OCI-M2 (cell line): ENCODE results near the gene ACYP2.
"Not testable (repeated sequence)": the region's sequence is repeated elsewhere in the genome, so short reads cannot be mapped to it uniquely, and the experiment has no call there.

Experiments used
- DNase-seq: peaks from one replicate; lab custom pipeline; 2025; ENCODE audit not compliant: unreplicated experiment; lab: John Stamatoyannopoulos, UW

ACYP2 gene

GRCh38 chr2:54313147-54313546, 197.7 kb downstream of the ACYP2 start:
- DNase-seq, result no peak

- DNase-seq, result no peak
These were observed 202.6 kb downstream of the ACYP2 start for GRCh38 chr2:54317973-54318372.

- DNase-seq, result no peak
These were observed 203.4 kb downstream of the ACYP2 start for GRCh38 chr2:54318821-54319220.

- no peak for DNase-seq
These were observed 205.6 kb downstream of the ACYP2 start for GRCh38 chr2:54321047-54321446.

- not testable (repeated sequence) for DNase-seq
These were observed 209.1 kb downstream of the ACYP2 start for GRCh38 chr2:54324517-54324916.

- DNase-seq, result no peak
These were observed 209.7 kb downstream of the ACYP2 start for GRCh38 chr2:54325148-54325547.

- no peak for DNase-seq
These were observed 214.2 kb downstream of the ACYP2 start for GRCh38 chr2:54329482-54330161.

- DNase-seq, result peak; percentile 36
These were observed 214.9 kb downstream of the ACYP2 start for GRCh38 chr2:54330162-54330925.

- DNase-seq, result no peak
These were observed 215.8 kb downstream of the ACYP2 start for GRCh38 chr2:54330926-54331835.

- no peak for DNase-seq
These were observed 217.0 kb downstream of the ACYP2 start for GRCh38 chr2:54332386-54332785.

- no peak for DNase-seq
These were observed 220.9 kb downstream of the ACYP2 start for GRCh38 chr2:54336136-54336976.

- DNase-seq, result no peak
These were observed 221.5 kb downstream of the ACYP2 start for GRCh38 chr2:54336977-54337255.

GRCh38 chr2:54341656-54342055, 226.2 kb downstream of the ACYP2 start:
- DNase-seq, result no peak

GRCh38 chr2:54342603-54343002, 227.2 kb downstream of the ACYP2 start:
- DNase-seq, result no peak

GRCh38 chr2:54347622-54348021, 232.2 kb downstream of the ACYP2 start:
- no peak for DNase-seq

GRCh38 chr2:54348646-54349045, 233.2 kb downstream of the ACYP2 start:
- DNase-seq, result no peak

GRCh38 chr2:54350426-54350825, 235.0 kb downstream of the ACYP2 start:
- no peak for DNase-seq

GRCh38 chr2:54353216-54353615, 237.8 kb downstream of the ACYP2 start:
- DNase-seq, result no peak
